H9 (cell line): ENCODE data around the gene LAMA3. TPM values are rescaled to one million over a fixed set of nuclear protein-coding genes. Genes with fewer than 3 reads are reported as not detected.

Experiments
- DNase-seq: peaks from one replicate; pipeline ENCODE4 v3.0.0-alpha.2; 2017
- H2AFZ ChIP-seq: one replicate; pipeline ENCODE4 v1.6.1; 2013; ENCODE audit warnings: mild to moderate bottlenecking, low read length, control low read depth, moderate library complexity
- H2AK5ac ChIP-seq: 2 replicates; pipeline ENCODE4 v1.6.1; 2013; ENCODE audit warnings: low read length, control low read depth, mixed read lengths; ENCODE audit not compliant: insufficient read length
- H2BK120ac ChIP-seq: one replicate; pipeline ENCODE4 v1.6.1; 2013; ENCODE audit warnings: low read depth, mild to moderate bottlenecking, low read length, control low read depth, inconsistent platforms; ENCODE audit not compliant: poor library complexity, severe bottlenecking
- H2BK12ac ChIP-seq: 2 replicates; pipeline ENCODE4 v1.6.1; 2013; ENCODE audit warnings: low read length, control low read depth, mixed read lengths, low read depth; ENCODE audit not compliant: insufficient read length
- H2BK15ac ChIP-seq: 2 replicates; pipeline ENCODE4 v1.6.1; 2013; ENCODE audit warnings: low read depth, low read length, control low read depth
- H2BK20ac ChIP-seq: one replicate; pipeline ENCODE4 v1.6.1; 2013; ENCODE audit warnings: low read depth, mild to moderate bottlenecking, low read length, control low read depth, inconsistent platforms; ENCODE audit not compliant: poor library complexity, severe bottlenecking
- H2BK5ac ChIP-seq: 2 replicates; pipeline ENCODE4 v1.6.1; 2013; ENCODE audit warnings: low read length, control low read depth, mixed read lengths; ENCODE audit not compliant: insufficient read length
- H3K14ac ChIP-seq: 2 replicates; pipeline ENCODE4 v1.6.1; 2013; ENCODE audit warnings: low read length, control low read depth; ENCODE audit not compliant: insufficient read depth
- H3K18ac ChIP-seq: 2 replicates; pipeline ENCODE4 v1.6.1; 2013; ENCODE audit warnings: low read depth, mild to moderate bottlenecking, mixed read lengths, low read length, control low read depth; ENCODE audit not compliant: insufficient read length
- H3K23ac ChIP-seq: 2 replicates; pipeline ENCODE4 v1.6.1; 2013; ENCODE audit warnings: low read length, control low read depth, mixed read lengths, low read depth; ENCODE audit not compliant: insufficient read length
- H3K23me2 ChIP-seq: 2 replicates; pipeline ENCODE4 v1.6.1; 2013; ENCODE audit warnings: low read depth, mild to moderate bottlenecking, mixed read lengths, low read length, control low read depth; ENCODE audit not compliant: insufficient read length, poor library complexity, severe bottlenecking
- H3K27ac ChIP-seq: 2 replicates; pipeline ENCODE4 v1.5.1; 2013; ENCODE audit warnings: low read length, control low read depth, mixed read lengths, low read depth; ENCODE audit not compliant: insufficient read length
- H3K27me3 ChIP-seq: 2 replicates; pipeline ENCODE4 v1.6.1; 2013; ENCODE audit warnings: low read length, control low read depth, inconsistent platforms; ENCODE audit not compliant: insufficient read depth
- H3K4ac ChIP-seq: 2 replicates; pipeline ENCODE4 v1.6.1; 2013; ENCODE audit warnings: low read depth, mild to moderate bottlenecking, control low read depth, inconsistent platforms, low read length, moderate library complexity
- H3K4me1 ChIP-seq: 2 replicates; pipeline ENCODE4 v1.6.1; 2013; ENCODE audit warnings: low read length, control low read depth, inconsistent platforms; ENCODE audit not compliant: insufficient read depth
- H3K4me2 ChIP-seq: 2 replicates; pipeline ENCODE4 v1.6.1; 2013; ENCODE audit warnings: low read length, control low read depth, mixed read lengths; ENCODE audit not compliant: insufficient read length, insufficient read depth
- H3K56ac ChIP-seq: 2 replicates; pipeline ENCODE4 v1.6.1; 2013; ENCODE audit warnings: low read depth, mild to moderate bottlenecking, mixed read lengths, low read length, control low read depth; ENCODE audit not compliant: insufficient read length
- H3K79me1 ChIP-seq: 2 replicates; pipeline ENCODE4 v1.6.1; 2013; ENCODE audit warnings: low read depth, mild to moderate bottlenecking, moderate library complexity, low read length, control low read depth, inconsistent platforms; ENCODE audit not compliant: insufficient read depth, poor library complexity, severe bottlenecking
- H3K79me2 ChIP-seq: 2 replicates; pipeline ENCODE4 v1.6.1; 2013; ENCODE audit warnings: low read length, control low read depth, inconsistent platforms; ENCODE audit not compliant: insufficient read depth
- H3K9ac ChIP-seq: 2 replicates; pipeline ENCODE4 v1.6.1; 2013; ENCODE audit warnings: low read length, control low read depth, mixed read lengths; ENCODE audit not compliant: insufficient read length; ENCODE audit errors: extremely low read depth
- H3K9me3 ChIP-seq: one replicate; pipeline ENCODE4 v1.6.1; 2013; ENCODE audit warnings: low read depth, low read length, inconsistent platforms; ENCODE audit not compliant: control insufficient read depth
- H3T11ph ChIP-seq: one replicate; pipeline ENCODE4 v1.6.1; 2013; ENCODE audit warnings: mild to moderate bottlenecking, low read length, control low read depth, inconsistent platforms
- H4K20me1 ChIP-seq: one replicate; pipeline ENCODE4 v1.6.1; 2013; ENCODE audit not compliant: control insufficient read depth, insufficient read length, insufficient read depth
- H4K5ac ChIP-seq: 2 replicates; pipeline ENCODE4 v1.6.1; 2013; ENCODE audit warnings: low read depth, mild to moderate bottlenecking, mixed read lengths, low read length, control low read depth; ENCODE audit not compliant: insufficient read length
- H4K8ac ChIP-seq: replicated peaks from 2 replicates; pipeline ENCODE4 v1.6.1; 2013; ENCODE audit warnings: low read length, control low read depth, mixed read lengths, low read depth; ENCODE audit not compliant: insufficient read length
- H4K91ac ChIP-seq: 2 replicates; pipeline ENCODE4 v1.6.1; 2013; ENCODE audit warnings: low read depth, mild to moderate bottlenecking, moderate library complexity, mixed read lengths, low read length, control low read depth; ENCODE audit not compliant: insufficient read length
- H3K27ac Mint-ChIP-seq, 3 experiments: 2 replicates in 2 of 3; 3 replicates in 1 of 3; pipeline ENCODE4 v1.8.0; 2020 to 2021; ENCODE audit warnings: mixed read lengths in 3 of 3, mild to moderate bottlenecking in 1 of 3, moderate library complexity in 1 of 3
- H3K27me3 Mint-ChIP-seq: 2 replicates; pipeline ENCODE4 v1.8.0; 2021; ENCODE audit warnings: low read depth, mild to moderate bottlenecking, moderate library complexity, mixed read lengths
- H3K36me3 Mint-ChIP-seq, 3 experiments: 2 replicates in 2 of 3; 3 replicates in 1 of 3; pipeline ENCODE4 v1.8.0; 2020 to 2021; ENCODE audit warnings: low read depth in 3 of 3, mixed read lengths in 3 of 3; ENCODE audit not compliant: insufficient read depth in 1 of 3
- H3K4me1 Mint-ChIP-seq, 2 experiments: 2 replicates each; pipeline ENCODE4 v1.8.0; 2020; ENCODE audit warnings: mixed read lengths in 2 of 2
- H3K4me3 Mint-ChIP-seq, 2 experiments: 2 replicates in 1 of 2; 3 replicates in 1 of 2; pipeline ENCODE4 v1.8.0; 2020 to 2021; ENCODE audit warnings: mild to moderate bottlenecking in 2 of 2, mixed read lengths in 2 of 2, moderate library complexity in 1 of 2
- H3K9me3 Mint-ChIP-seq, 2 experiments: 2 replicates in 1 of 2; 3 replicates in 1 of 2; pipeline ENCODE4 v1.8.0; 2020; ENCODE audit warnings: mild to moderate bottlenecking in 2 of 2, mixed read lengths in 2 of 2, moderate library complexity in 1 of 2
- WGBS: extraction: QIAGEN DNeasy Blood & Tissue Kit; methylation state at CpG from one replicate; pipeline ENCODE4 v1.1.7; 2013; ENCODE audit warnings: missing lambda C conversion rate, low lambda C conversion rate, mixed read lengths; ENCODE audit not compliant: insufficient read length; ENCODE audit errors: extremely low coverage; 5-methylcytosine and 5-hydroxymethylcytosine counted together
- total RNA-seq: library from RNA; stranded (reverse); gene quantifications from 2 replicates; pipeline ENCODE4 v1.2.1, GENCODE V29; 2021
- TF ChIP-seq, protein P1 (sequence below): fragments of 200-600 bp; sonication (generic); conservative IDR thresholded peaks from 3 replicates; pipeline ENCODE4 v1.8.0; 2021; ENCODE audit warnings: antibody characterized with exemption, mild to moderate bottlenecking

LAMA3 gene
- total RNA-seq, 1 experiment from 2014 or later: 0.33 TPM

DNA sequence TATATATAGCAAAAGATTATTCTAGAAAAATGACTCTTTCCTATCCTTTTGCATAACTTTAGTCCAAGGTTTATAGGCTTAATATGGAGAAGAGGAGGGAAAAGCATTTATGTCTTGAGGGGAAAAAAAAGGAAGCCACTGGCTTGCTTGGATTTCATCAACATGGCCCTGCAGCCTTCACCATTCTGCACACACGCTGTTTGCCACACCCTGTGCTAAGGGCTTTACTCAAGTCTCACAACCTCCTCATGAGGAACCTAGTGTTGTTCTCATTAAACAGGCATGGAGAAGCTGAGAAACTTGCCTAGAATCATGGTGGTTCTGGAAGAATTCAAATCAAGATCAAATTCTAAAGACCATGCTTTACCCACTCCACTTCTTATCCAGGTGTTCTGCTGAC is 208.0 kb downstream of the LAMA3 start:
- DNase-seq: no peak
- H3K56ac ChIP-seq: no peak overlapping the region
- H3K18ac ChIP-seq: no peak overlapping the region
- Mint-ChIP-seq H3K36me3 (no peaks in the 10 kb centered on the region), H3K4me1 (peaks cover 9% of the 10 kb centered on the region in 2 experiments), H3K9me3 (no peaks in the 10 kb centered on the region), H3K27ac (no peak overlapping the region), H3K27me3 (no peaks in the 10 kb centered on the region), H3K4me3 (no peak overlapping the region)
- H2BK120ac ChIP-seq: no peak overlapping the region
- H3K9me3 ChIP-seq: no peaks in the 10 kb centered on the region
- no peak overlapping the region for H4K5ac ChIP-seq
- no peak overlapping the region for H2BK5ac ChIP-seq
- no peak overlapping the region for H2AFZ ChIP-seq
- no peak overlapping the region for H4K91ac ChIP-seq
- no peaks in the 10 kb centered on the region for H4K20me1 ChIP-seq
- no peak overlapping the region for H2BK15ac ChIP-seq
- no peak overlapping the region for H2AK5ac ChIP-seq
- no peak overlapping the region for H3K4me2 ChIP-seq
- H4K8ac ChIP-seq: no peak overlapping the region
- TF ChIP-seq, protein P1, sequence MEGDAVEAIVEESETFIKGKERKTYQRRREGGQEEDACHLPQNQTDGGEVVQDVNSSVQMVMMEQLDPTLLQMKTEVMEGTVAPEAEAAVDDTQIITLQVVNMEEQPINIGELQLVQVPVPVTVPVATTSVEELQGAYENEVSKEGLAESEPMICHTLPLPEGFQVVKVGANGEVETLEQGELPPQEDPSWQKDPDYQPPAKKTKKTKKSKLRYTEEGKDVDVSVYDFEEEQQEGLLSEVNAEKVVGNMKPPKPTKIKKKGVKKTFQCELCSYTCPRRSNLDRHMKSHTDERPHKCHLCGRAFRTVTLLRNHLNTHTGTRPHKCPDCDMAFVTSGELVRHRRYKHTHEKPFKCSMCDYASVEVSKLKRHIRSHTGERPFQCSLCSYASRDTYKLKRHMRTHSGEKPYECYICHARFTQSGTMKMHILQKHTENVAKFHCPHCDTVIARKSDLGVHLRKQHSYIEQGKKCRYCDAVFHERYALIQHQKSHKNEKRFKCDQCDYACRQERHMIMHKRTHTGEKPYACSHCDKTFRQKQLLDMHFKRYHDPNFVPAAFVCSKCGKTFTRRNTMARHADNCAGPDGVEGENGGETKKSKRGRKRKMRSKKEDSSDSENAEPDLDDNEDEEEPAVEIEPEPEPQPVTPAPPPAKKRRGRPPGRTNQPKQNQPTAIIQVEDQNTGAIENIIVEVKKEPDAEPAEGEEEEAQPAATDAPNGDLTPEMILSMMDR: no peak
- H2BK12ac ChIP-seq: no peak overlapping the region
- H3K27me3 ChIP-seq: no peaks in the 10 kb centered on the region
- H3K14ac ChIP-seq: no peak overlapping the region
- H3T11ph ChIP-seq: no peak overlapping the region
- H3K9ac ChIP-seq: no peak overlapping the region
- H3K4me1 ChIP-seq: no peaks in the 10 kb centered on the region; the same call in 1 of the 2 replicates
- no peaks in the 10 kb centered on the region for H3K23me2 ChIP-seq
- no peak overlapping the region for H2BK20ac ChIP-seq
- H3K4ac ChIP-seq: no peak overlapping the region
- no peak overlapping the region for H3K23ac ChIP-seq
- no peaks in the 10 kb centered on the region for H3K79me1 ChIP-seq
- H3K27ac ChIP-seq: no peak overlapping the region
- no CpG with 5 or more reads among the region's 1 CpG for WGBS
- no peaks in the 10 kb centered on the region for H3K79me2 ChIP-seq
